ENCODE data around the gene NAT14. TPM values are rescaled to one million over a fixed set of nuclear protein-coding genes. Genes with fewer than 3 reads are reported as not detected.

Gene NAT14
- polyA plus RNA-seq, 2 of the 4 experiments (the other 2 are of a cell fraction), result 16.8 to 50.3 TPM

- ATAC-seq (no peak), FAIRE-seq (no peak), DNase-seq (ENCODE audit: low read depth in 1 of 2, low spot score in 1 of 2) (no peak)
- TF ChIP-seq KDM1A (IDR thresholded peaks at IDR 0.05; ENCODE audit: low read depth), result no peak
- no peak for TF ChIP-seq NFE2L2 (conservative IDR thresholded peaks at IDR 0.05; ENCODE audit: low read length)
- no peak for TF ChIP-seq KDM5A (IDR thresholded peaks at IDR 0.05)
- TF ChIP-seq BCL3 (IDR thresholded peaks at IDR 0.05), result no peak
- TF ChIP-seq E2F6 (IDR thresholded peaks at IDR 0.05; ENCODE audit: borderline replicate concordance, low read depth), result no peak
- WGBS (ENCODE audit: missing lambda C conversion rate), result 77% methylated on average over 8 of the region's 21 CpGs
- ChIA-PET POLR2A (interaction anchor here (2.9 kb wide), 1 partner anchor 13 kb away, joined by 7 read pairs; the partner anchor contains the start of gene ZNF628), CTCF (interaction anchor here (1.2 to 17.3 kb wide), 6 partner anchors 10 to 149 kb away, joined by 3 to 219 read pairs (median 4); no protein-coding TSS in a partner anchor)
- H3K27ac ChIP-seq, result peak overlapping the region in 1 of 2 experiments; percentile 93; a peak in 3 of 6 replicates
- peaks cover 65% of the 10 kb centered on the region for H3K4me1 ChIP-seq
- H3K4me3 ChIP-seq, result no peak overlapping the region
- H3K4me2 ChIP-seq, result no peak overlapping the region
- no peaks in the 10 kb centered on the region for H3K9me3 ChIP-seq
Measured at GRCh38 chr19:55489711-55490477, 4.9 kb downstream of the NAT14 start.

GRCh38 chr19:55490478-55491432, 5.8 kb downstream of the NAT14 start:
- Histone ChIP-seq H3K4me3 (no peak overlapping the region), H3K9me3 (no peaks in the 10 kb centered on the region), H3K4me1 (peaks cover 61% of the 10 kb centered on the region), H3K27ac (no peak overlapping the region), H3K4me2 (no peak overlapping the region)
- DNase-seq (ENCODE audit: low read depth in 1 of 2, low spot score in 1 of 2), result no peak
- peak in 1 of 2 experiments; percentile 2; a peak in 1 of 6 replicates for ATAC-seq
- ChIA-PET POLR2A (interaction anchor here (2.9 kb wide), 1 partner anchor 14 kb away, joined by 7 read pairs; the partner anchor contains the start of gene ZNF628), CTCF (interaction anchor here (0.6 to 17.3 kb wide), 12 partner anchors 12 to 350 kb away, joined by 3 to 219 read pairs (median 5); no protein-coding TSS in a partner anchor)
- 88% methylated on average over 40 of the region's 52 CpGs for WGBS (ENCODE audit: missing lambda C conversion rate)
- no peak for FAIRE-seq
- TF ChIP-seq RNF2 (IDR thresholded peaks at IDR 0.05; ENCODE audit: borderline replicate concordance, low read depth) (no peak), HMGXB4 (CRISPR knock-in tag; IDR thresholded peaks at IDR 0.05; ENCODE audit: borderline replicate concordance) (no peak), RARB (CRISPR knock-in tag; IDR thresholded peaks at IDR 0.05) (no peak)

GRCh38 chr19:55491546-55492360, 6.8 kb downstream of the NAT14 start:
- Histone ChIP-seq H3K27ac (0 out of 6 replicates have a peak overlapping the region, but pooled peaks of 1 of the 2 experiments have one; percentile 4), H3K4me2 (no peak overlapping the region), H3K4me3 (no peak overlapping the region), H3K4me1 (peaks cover 51% of the 10 kb centered on the region), H3K9me3 (no peaks in the 10 kb centered on the region)
- ChIA-PET CTCF (interaction anchor here (0.6 to 17.3 kb wide), 12 partner anchors 12 to 351 kb away, joined by 3 to 219 read pairs (median 6); no protein-coding TSS in a partner anchor), POLR2A (interaction anchor here (2.9 kb wide), 1 partner anchor 15 kb away, joined by 7 read pairs; the partner anchor contains the start of gene ZNF628)
- FAIRE-seq, result no peak
- DNase-seq (ENCODE audit: low read depth in 1 of 2, low spot score in 1 of 2), result no peak
- no peak for TF ChIP-seq RCOR1 (IDR thresholded peaks at IDR 0.05; ENCODE audit: low read depth, low read length)
- no peak for TF ChIP-seq SREBF2 (IDR thresholded peaks at IDR 0.05)
- no peak for TF ChIP-seq ZFP36 (IDR thresholded peaks at IDR 0.05; ENCODE audit: borderline replicate concordance, partially characterized antibody)
- no peak for TF ChIP-seq CTCF (IDR thresholded peaks at IDR 0.05)
- TF ChIP-seq NR3C1 (IDR thresholded peaks at IDR 0.05), result no peak
- no peak for TF ChIP-seq SMC3 (IDR thresholded peaks at IDR 0.05)
- TF ChIP-seq NFE2L2 (conservative IDR thresholded peaks at IDR 0.05; ENCODE audit: low read length), result no peak
- TF ChIP-seq E2F6 (IDR thresholded peaks at IDR 0.05; ENCODE audit: borderline replicate concordance, low read depth), result no peak
- peak in 1 of 2 experiments; percentile 2; a peak in 1 of 6 replicates for ATAC-seq
- WGBS (ENCODE audit: missing lambda C conversion rate), result 72% methylated on average over 24 of the region's 24 CpGs
